Measurements from ENCODE around the gene KRTAP5-6.
"Not testable (repeated sequence)": the region's sequence is repeated elsewhere in the genome, so short reads cannot be mapped to it uniquely, and the experiment has no call there.

Gene KRTAP5-6

DNA sequence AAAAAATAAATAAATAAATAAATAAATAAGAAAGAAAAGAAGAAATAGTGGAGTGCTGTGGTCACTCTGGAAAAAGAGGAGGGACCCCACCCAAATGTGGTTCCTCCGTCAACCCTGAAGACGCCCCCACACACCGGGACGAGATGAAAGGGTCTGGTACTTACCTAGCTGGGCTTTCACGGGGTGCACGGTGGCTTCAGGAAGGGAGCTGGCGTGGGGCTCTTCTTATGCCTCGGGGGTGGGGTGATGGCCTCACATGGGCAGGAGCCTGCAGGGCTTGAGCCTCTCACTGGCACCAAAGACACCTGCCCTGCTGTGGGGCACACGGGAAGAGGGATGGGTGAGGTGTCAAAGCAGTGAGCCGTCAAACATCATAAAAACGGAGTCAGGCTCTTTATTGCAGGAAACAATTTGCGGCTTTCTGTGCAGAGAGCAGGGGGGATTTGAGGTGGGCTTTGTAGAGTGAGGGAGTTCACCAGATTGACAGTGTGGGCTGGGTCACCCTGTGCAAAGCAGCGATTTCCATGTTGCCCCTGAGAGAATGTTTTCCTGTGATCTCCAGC lies 28.0 kb upstream of the KRTAP5-6 start:
- Histone ChIP-seq H3K36me3 (ENCODE audit: control insufficient read depth in 2 of 2, insufficient read depth in 1 of 2, low read length in 2 of 2) (no peaks in the 10 kb centered on the region), H3K4me3 (ENCODE audit: low read depth, low read length) (no peak overlapping the region), H3K9me3 (ENCODE audit: control insufficient read depth, insufficient read depth, low read depth, low read length) (no peaks in the 10 kb centered on the region), H3K27ac (ENCODE audit: extremely low read depth, low read depth, low read length) (no peak overlapping the region), H3K4me1 (ENCODE audit: control insufficient read depth, insufficient read depth, low read length) (no peaks in the 10 kb centered on the region)
- ChIA-PET POLR2A (no interaction called here), CTCF (no interaction called here)
- TF ChIP-seq ZFP69B (tag by site-specific recombination; IDR thresholded peaks at IDR 0.05), result no peak
- TF ChIP-seq, protein P1, sequence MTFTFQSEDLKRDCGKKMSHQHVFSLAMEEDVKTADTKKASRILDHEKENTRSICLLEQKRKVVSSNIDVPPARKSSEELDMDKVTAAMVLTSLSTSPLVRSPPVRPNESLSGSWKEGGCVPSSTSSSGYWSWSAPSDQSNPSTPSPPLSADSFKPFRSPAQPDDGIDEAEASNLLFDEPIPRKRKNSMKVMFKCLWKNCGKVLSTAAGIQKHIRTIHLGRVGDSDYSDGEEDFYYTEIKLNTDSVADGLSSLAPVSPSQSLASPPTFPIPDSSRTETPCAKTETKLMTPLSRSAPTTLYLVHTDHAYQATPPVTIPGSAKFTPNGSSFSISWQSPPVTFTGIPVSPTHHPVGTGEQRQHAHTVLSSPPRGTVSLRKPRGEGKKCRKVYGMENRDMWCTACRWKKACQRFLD (tag by site-specific recombination; IDR thresholded peaks at IDR 0.05), result no peak

DNA sequence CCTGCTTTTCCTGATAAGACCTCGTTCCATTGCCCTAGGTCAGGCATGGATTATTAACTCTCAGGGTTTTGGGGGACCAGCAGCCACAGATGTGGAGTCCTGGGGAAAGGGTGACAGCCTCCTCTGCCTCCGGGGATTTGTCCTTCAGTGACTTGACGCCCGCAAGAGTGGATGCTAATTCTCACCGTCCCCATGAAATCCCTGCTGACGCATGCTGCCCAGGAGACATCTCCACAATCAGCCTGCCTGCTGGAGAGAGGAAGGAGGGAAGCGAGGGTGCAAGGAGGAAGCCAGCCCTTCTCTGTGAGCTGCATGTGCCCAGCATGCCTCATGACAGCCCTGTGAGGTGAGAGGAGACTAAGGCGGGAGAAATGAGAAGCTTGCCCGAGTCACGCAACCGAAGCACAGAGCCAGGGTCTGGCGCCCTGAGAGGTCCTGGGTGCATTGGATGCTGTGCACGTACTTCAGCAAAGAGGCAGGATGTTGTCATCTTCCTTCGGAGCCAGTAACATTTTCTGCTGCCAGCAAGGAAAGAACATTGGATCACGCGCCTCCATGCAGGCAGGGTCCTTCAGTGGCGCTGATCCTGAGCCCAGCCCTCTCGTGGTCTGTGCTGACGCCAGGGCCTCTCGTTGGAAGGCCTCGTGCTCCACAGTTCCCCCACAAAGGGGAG lies 27.3 kb upstream of the KRTAP5-6 start:
- no peaks in the 10 kb centered on the region for H3K4me1 ChIP-seq (ENCODE audit: control insufficient read depth, insufficient read depth, low read length)
- TF ChIP-seq, protein P2, sequence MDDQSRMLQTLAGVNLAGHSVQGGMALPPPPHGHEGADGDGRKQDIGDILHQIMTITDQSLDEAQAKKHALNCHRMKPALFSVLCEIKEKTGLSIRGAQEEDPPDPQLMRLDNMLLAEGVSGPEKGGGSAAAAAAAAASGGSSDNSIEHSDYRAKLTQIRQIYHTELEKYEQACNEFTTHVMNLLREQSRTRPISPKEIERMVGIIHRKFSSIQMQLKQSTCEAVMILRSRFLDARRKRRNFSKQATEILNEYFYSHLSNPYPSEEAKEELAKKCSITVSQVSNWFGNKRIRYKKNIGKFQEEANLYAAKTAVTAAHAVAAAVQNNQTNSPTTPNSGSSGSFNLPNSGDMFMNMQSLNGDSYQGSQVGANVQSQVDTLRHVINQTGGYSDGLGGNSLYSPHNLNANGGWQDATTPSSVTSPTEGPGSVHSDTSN (CRISPR knock-in tag; IDR thresholded peaks at IDR 0.05), result 0 out of 2 replicates have a peak, but pooled peaks have one; percentile 25
- no peak for TF ChIP-seq ZBTB8A (tag by site-specific recombination; IDR thresholded peaks at IDR 0.05)
- H3K36me3 ChIP-seq (ENCODE audit: control insufficient read depth in 2 of 2, insufficient read depth in 1 of 2, low read length in 2 of 2), result no peaks in the 10 kb centered on the region
- H3K27ac ChIP-seq (ENCODE audit: extremely low read depth, low read depth, low read length), result no peak overlapping the region
- ChIA-PET POLR2A (no interaction called here), CTCF (interaction anchor here (1.1 kb wide), 1 partner anchor 486 kb away, joined by 5 read pairs; no protein-coding TSS in a partner anchor)
- H3K9me3 ChIP-seq (ENCODE audit: control insufficient read depth, insufficient read depth, low read depth, low read length), result no peaks in the 10 kb centered on the region
- no peak overlapping the region for H3K4me3 ChIP-seq (ENCODE audit: low read depth, low read length)

DNA sequence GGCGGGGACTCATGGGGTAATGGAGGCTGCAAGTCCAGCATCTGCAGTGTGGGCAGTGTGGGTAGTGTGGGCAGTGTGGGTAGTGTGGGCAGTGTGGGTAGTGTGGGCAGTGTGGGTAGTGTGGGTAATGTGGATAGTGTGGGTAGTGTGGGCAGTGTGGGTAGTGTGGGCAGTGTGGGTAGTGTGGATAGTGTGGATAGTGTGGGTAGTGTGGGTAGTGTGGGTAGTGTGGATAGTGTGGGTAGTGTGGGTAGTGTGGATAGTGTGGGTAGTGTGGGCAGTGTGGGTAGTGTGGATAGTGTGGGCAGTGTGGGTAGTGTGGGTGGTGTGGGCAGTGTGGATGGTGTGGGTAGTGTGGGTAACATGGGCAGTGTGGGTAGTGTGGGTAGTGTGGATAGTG lies 26.5 kb upstream of the KRTAP5-6 start:
- POLR2A ChIA-PET; H3K4me1 ChIP-seq (ENCODE audit: control insufficient read depth, insufficient read depth, low read length); H3K36me3 ChIP-seq (ENCODE audit: control insufficient read depth in 2 of 2, insufficient read depth in 1 of 2, low read length in 2 of 2); H3K9me3 ChIP-seq (ENCODE audit: control insufficient read depth, insufficient read depth, low read depth, low read length); H3K27ac ChIP-seq (ENCODE audit: extremely low read depth, low read depth, low read length); H3K4me3 ChIP-seq (ENCODE audit: low read depth, low read length): not testable (repeated sequence)
- CTCF ChIA-PET, result interaction anchor here (1.1 kb wide), 1 partner anchor 486 kb away, joined by 5 read pairs; no protein-coding TSS in a partner anchor

DNA sequence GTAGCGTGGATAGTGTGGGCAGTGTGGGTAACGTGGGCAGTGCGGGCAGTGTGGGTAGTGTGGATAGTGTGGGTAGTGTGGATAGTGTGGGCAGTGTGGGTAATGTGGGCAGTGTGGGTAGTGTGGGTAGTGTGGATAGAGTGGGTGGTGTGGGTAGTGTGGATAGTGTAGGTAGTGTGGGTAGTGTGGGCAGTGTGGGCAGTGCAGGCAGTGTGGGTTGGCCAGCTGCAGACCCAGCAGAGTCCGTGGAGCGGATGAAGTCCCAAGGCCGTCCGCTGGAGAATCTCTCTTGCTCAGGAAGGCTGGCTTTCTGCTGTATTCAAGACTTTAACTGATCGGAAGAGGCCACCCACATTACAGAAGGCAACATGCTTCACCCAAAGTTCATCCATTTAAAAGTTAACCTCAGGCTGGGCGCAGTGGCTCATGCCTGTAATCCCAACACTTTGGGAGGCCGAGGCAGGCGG lies 26.1 kb upstream of the KRTAP5-6 start:
- Histone ChIP-seq H3K4me1 (ENCODE audit: control insufficient read depth, insufficient read depth, low read length) (no peaks in the 10 kb centered on the region), H3K36me3 (ENCODE audit: control insufficient read depth in 2 of 2, insufficient read depth in 1 of 2, low read length in 2 of 2) (no peaks in the 10 kb centered on the region), H3K4me3 (ENCODE audit: low read depth, low read length) (no peak overlapping the region), H3K9me3 (ENCODE audit: control insufficient read depth, insufficient read depth, low read depth, low read length) (no peaks in the 10 kb centered on the region), H3K27ac (ENCODE audit: extremely low read depth, low read depth, low read length) (no peak overlapping the region)
- ChIA-PET CTCF (interaction anchor here (0.5 to 1.0 kb wide), 2 partner anchors 18 to 471 kb away, joined by 3 read pairs; no protein-coding TSS in a partner anchor), POLR2A (interaction anchor here (0.6 kb wide), 1 partner anchor 145 kb away, joined by 3 read pairs; no protein-coding TSS in a partner anchor)
- TF ChIP-seq ZFHX2 (tag by site-specific recombination; conservative IDR thresholded peaks at IDR 0.05), result peak; percentile 68
- peak; percentile 81 for TF ChIP-seq EGR2 (tag by site-specific recombination; IDR thresholded peaks at IDR 0.05; ENCODE audit: low read depth)
- TF ChIP-seq ZNF626 (tag by site-specific recombination; IDR thresholded peaks at IDR 0.05), result no peak

DNA sequence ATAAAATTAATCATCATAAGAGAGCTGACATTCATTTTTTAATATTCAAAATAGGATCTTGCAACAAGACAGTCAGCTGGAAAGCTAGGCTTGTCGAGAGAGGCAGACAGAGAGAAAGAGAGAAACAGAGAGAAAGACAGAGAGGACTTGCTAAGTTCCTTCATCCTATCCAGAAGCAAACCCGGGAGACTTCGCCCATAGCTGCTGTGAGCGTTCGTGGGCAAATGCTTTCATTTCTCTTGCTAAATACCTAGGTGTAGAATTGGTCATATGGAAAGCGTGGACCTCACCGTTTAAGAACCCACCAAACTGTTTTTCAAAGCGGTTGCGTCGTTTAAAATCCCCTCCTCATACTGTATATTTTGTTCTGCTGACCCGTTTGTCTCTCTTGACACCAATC lies 25.3 kb upstream of the KRTAP5-6 start:
- ChIA-PET CTCF (interaction anchor here (0.6 to 1.6 kb wide), 3 partner anchors 19 to 248 kb away, joined by 3 to 7 read pairs (median 3); no protein-coding TSS in a partner anchor), POLR2A (interaction anchor here (0.6 kb wide), 1 partner anchor 146 kb away, joined by 3 read pairs; no protein-coding TSS in a partner anchor)
- Histone ChIP-seq H3K4me3 (ENCODE audit: low read depth, low read length) (no peak overlapping the region), H3K9me3 (ENCODE audit: control insufficient read depth, insufficient read depth, low read depth, low read length) (no peaks in the 10 kb centered on the region), H3K27ac (ENCODE audit: extremely low read depth, low read depth, low read length) (no peak overlapping the region), H3K36me3 (ENCODE audit: control insufficient read depth in 2 of 2, insufficient read depth in 1 of 2, low read length in 2 of 2) (no peaks in the 10 kb centered on the region), H3K4me1 (ENCODE audit: control insufficient read depth, insufficient read depth, low read length) (no peaks in the 10 kb centered on the region)
- TF ChIP-seq ZNF175 (tag by site-specific recombination; IDR thresholded peaks at IDR 0.05) (no peak), TCF7L2 (IDR thresholded peaks at IDR 0.05; ENCODE audit: borderline replicate concordance, low read depth, low read length) (no peak), ZNF221 (tag by site-specific recombination; IDR thresholded peaks at IDR 0.05; ENCODE audit: borderline replicate concordance) (no peak), ZNF510 (tag by site-specific recombination; IDR thresholded peaks at IDR 0.05; ENCODE audit: insufficient replicate concordance) (no peak)
- TF ChIP-seq, protein P3, sequence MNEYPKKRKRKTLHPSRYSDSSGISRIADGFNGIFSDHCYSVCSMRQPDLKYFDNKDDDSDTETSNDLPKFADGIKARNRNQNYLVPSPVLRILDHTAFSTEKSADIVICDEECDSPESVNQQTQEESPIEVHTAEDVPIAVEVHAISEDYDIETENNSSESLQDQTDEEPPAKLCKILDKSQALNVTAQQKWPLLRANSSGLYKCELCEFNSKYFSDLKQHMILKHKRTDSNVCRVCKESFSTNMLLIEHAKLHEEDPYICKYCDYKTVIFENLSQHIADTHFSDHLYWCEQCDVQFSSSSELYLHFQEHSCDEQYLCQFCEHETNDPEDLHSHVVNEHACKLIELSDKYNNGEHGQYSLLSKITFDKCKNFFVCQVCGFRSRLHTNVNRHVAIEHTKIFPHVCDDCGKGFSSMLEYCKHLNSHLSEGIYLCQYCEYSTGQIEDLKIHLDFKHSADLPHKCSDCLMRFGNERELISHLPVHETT (tag by site-specific recombination; IDR thresholded peaks at IDR 0.05), result no peak
- TF ChIP-seq, protein P4, sequence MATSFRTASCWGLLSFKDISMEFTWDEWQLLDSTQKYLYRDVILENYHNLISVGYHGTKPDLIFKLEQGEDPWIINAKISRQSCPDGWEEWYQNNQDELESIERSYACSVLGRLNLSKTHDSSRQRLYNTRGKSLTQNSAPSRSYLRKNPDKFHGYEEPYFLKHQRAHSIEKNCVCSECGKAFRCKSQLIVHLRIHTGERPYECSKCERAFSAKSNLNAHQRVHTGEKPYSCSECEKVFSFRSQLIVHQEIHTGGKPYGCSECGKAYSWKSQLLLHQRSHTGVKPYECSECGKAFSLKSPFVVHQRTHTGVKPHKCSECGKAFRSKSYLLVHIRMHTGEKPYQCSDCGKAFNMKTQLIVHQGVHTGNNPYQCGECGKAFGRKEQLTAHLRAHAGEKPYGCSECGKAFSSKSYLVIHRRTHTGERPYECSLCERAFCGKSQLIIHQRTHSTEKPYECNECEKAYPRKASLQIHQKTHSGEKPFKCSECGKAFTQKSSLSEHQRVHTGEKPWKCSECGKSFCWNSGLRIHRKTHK (tag by site-specific recombination; IDR thresholded peaks at IDR 0.05), result no peak
- TF ChIP-seq, protein P5, sequence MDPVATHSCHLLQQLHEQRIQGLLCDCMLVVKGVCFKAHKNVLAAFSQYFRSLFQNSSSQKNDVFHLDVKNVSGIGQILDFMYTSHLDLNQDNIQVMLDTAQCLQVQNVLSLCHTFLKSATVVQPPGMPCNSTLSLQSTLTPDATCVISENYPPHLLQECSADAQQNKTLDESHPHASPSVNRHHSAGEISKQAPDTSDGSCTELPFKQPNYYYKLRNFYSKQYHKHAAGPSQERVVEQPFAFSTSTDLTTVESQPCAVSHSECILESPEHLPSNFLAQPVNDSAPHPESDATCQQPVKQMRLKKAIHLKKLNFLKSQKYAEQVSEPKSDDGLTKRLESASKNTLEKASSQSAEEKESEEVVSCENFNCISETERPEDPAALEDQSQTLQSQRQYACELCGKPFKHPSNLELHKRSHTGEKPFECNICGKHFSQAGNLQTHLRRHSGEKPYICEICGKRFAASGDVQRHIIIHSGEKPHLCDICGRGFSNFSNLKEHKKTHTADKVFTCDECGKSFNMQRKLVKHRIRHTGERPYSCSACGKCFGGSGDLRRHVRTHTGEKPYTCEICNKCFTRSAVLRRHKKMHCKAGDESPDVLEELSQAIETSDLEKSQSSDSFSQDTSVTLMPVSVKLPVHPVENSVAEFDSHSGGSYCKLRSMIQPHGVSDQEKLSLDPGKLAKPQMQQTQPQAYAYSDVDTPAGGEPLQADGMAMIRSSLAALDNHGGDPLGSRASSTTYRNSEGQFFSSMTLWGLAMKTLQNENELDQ (tag by site-specific recombination; IDR thresholded peaks at IDR 0.05; ENCODE audit: low read depth), result no peak
